HepG2 (cell line): ENCODE data around the gene RETREG2. TPM values are rescaled to one million over a fixed set of nuclear protein-coding genes. Genes with fewer than 3 reads are reported as not detected.

Experiments
- BHLHE40 ChIP-seq: IDR thresholded peaks from 2 replicates; pipeline ENCODE4 v1.6.1; 2011; ENCODE audit warnings: low read length, improper control_type of control experiment
- ELF4 ChIP-seq: sonication (generic); formaldehyde crosslinking; IDR thresholded peaks from 2 replicates; pipeline ENCODE4 v1.5.0; 2020; ENCODE audit warnings: missing genetic modification reagents, mild to moderate bottlenecking, moderate library complexity, borderline replicate concordance
- ESRRA ChIP-seq: sonication (generic); formaldehyde crosslinking; IDR thresholded peaks from 2 replicates; pipeline ENCODE4 v1.5.1; 2020; ENCODE audit warnings: mild to moderate bottlenecking, low read depth, missing genetic modification reagents
- GATA4 ChIP-seq: sonication (generic); IDR thresholded peaks from 2 replicates; pipeline ENCODE4 v1.6.1; 2016; ENCODE audit warnings: antibody characterized with exemption, low read depth, borderline replicate concordance
- NFKBIZ ChIP-seq: IDR thresholded peaks from 2 replicates; pipeline ENCODE4 v1.6.1; 2018; ENCODE audit warnings: missing genetic modification reagents, missing compliant biosample characterization
- NKX3-1 ChIP-seq: sonication (generic); formaldehyde crosslinking; IDR thresholded peaks from 2 replicates; pipeline ENCODE4 v1.5.0; 2020; ENCODE audit warnings: missing genetic modification reagents
- NR3C1 ChIP-seq: sonication (generic); formaldehyde crosslinking; IDR thresholded peaks from 2 replicates; pipeline ENCODE4 v1.4.0; 2020; ENCODE audit warnings: missing genetic modification reagents
- REST ChIP-seq, 2 experiments: IDR thresholded peaks; 2 replicates each; pipeline ENCODE4 v1.6.1; 2011 to 2012; ENCODE audit warnings: low read length in 2 of 2, borderline replicate concordance in 1 of 2, low read depth in 1 of 2, mild to moderate bottlenecking in 1 of 2, moderate library complexity in 1 of 2
- RXRB ChIP-seq: IDR thresholded peaks from 2 replicates; pipeline ENCODE4 v1.6.1; 2016; ENCODE audit warnings: borderline replicate concordance, missing genetic modification reagents, missing compliant biosample characterization
- TAF15 ChIP-seq: fragments of 200-400 bp; formaldehyde crosslinking; IDR thresholded peaks from one replicate; pipeline ENCODE4 v1.6.1; 2018; ENCODE audit warnings: mild to moderate bottlenecking, low read depth, low read length; ENCODE audit not compliant: poor library complexity, severe bottlenecking
- U2AF1 ChIP-seq: fragments of 200-400 bp; formaldehyde crosslinking; optimal IDR thresholded peaks from 2 replicates; pipeline ENCODE3; 2017; ENCODE audit warnings: mild to moderate bottlenecking, low read depth, low read length
- ZFP90 ChIP-seq: sonication (generic); formaldehyde crosslinking; IDR thresholded peaks from 2 replicates; pipeline ENCODE4 v1.8.0; 2022; ENCODE audit warnings: missing genetic modification reagents, mild to moderate bottlenecking, inconsistent platforms, borderline replicate concordance
- ZNF253 ChIP-seq: sonication (generic); formaldehyde crosslinking; IDR thresholded peaks from 2 replicates; pipeline ENCODE4 v1.8.0; 2022; ENCODE audit warnings: mild to moderate bottlenecking, missing genetic modification reagents, borderline replicate concordance
- ZNF329 ChIP-seq: sonication (generic); formaldehyde crosslinking; IDR thresholded peaks from 2 replicates; pipeline ENCODE4 v1.9.0; 2021; ENCODE audit warnings: low read depth, mild to moderate bottlenecking, missing genetic modification reagents
- polyA plus RNA-seq, 8 experiments: library from polyadenylated mRNA; depleted of rRNA in 3 of 8; stranded (reverse) in 7 of 8; unstranded in 1 of 8; fragments of >200 nt; fragmentation: Illumina TruSeq in 4 of 8; extraction: Trizol in 4 of 8; gene quantifications; 2 replicates each; pipeline versions ENCODE4 v1.2.1 to v1.2.3, GENCODE V29; 2011 to 2016; ENCODE audit warnings: low read depth in 4 of 8, missing spikeins in 1 of 8, mixed read lengths in 1 of 8; ENCODE audit not compliant: insufficient read depth in 1 of 8
- total RNA-seq, 5 experiments: library from RNA; depleted of rRNA; stranded (reverse); fragments of >200 nt; fragmentation: Illumina TruSeq; extraction: Trizol; gene quantifications; 2 replicates each; pipeline ENCODE4 v1.2.3, GENCODE V29; 2016; ENCODE audit warnings: low read depth in 1 of 5
- TF ChIP-seq, protein P1 (sequence below): IDR thresholded peaks from 2 replicates; pipeline ENCODE4 v1.4.0; 2020; ENCODE audit warnings: mild to moderate bottlenecking, missing genetic modification reagents
- TF ChIP-seq, protein P2 (sequence below): sonication (generic); formaldehyde crosslinking; IDR thresholded peaks from 2 replicates; pipeline ENCODE4 v1.5.1; 2020; ENCODE audit warnings: mild to moderate bottlenecking, missing genetic modification reagents, moderate library complexity

RETREG2 gene
- total and polyA plus RNA-seq, 2 of the 13 experiments (the other 11 are each of a cell fraction or from before 2014, with no cell fraction given): 86.0 to 134 TPM

DNA sequence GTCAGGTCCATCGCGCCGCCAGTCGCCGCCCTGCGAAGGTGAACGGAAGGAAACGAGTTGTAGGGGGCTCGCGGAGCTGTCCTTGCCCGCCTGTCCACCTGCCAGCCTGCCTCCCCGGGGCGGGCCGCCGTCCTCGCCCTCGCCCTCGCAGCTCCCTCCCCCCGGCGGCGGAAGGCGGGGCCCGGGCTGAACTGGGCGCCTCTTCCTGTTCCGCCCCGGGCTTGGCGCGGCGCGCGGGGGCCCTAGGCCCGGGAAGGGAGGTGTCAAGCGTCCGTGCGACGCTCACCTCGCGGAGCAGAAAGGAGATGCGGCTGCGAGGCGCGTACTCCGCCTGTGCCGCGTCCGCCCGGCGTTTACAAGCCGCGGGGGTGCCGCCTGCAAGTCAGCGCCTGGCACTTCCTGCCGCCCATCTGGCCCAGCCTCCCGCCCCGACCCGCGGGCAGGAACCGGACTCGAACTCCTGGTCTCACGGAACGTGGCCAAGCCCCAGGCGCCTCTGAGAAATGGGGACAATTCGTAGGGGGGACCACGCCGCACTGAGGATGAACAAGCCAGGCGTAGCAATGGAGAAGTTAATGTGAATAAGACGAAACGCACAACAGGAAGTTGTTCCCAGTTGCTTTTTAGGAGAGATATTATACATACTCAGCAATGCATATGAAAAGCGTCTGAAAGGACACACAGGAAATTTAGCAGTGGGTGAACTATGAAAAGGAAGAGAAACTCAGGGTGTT, 1.1 kb upstream of the RETREG2 start, which contains the start of gene CNPPD1 (continued):
- TF ChIP-seq ELF4 (CRISPR knock-in tag): peak; percentile 96
- no peak for TF ChIP-seq NR3C1 (CRISPR knock-in tag)
- TF ChIP-seq TAF15: peak; percentile 68
- peak; percentile 69; the same call in 1 of the 2 replicates for TF ChIP-seq NKX3-1 (CRISPR knock-in tag)
- TF ChIP-seq ZNF253: peak; percentile 90; the same call in 1 of the 2 replicates
- TF ChIP-seq RXRB (CRISPR knock-in tag): peak; percentile 71; the same call in 1 of the 2 replicates
- TF ChIP-seq ESRRA (CRISPR knock-in tag): no peak; the same call in none of the 2 replicates
- no peak for TF ChIP-seq NFKBIZ
- TF ChIP-seq U2AF1: peak; percentile 45
- TF ChIP-seq, protein P1, sequence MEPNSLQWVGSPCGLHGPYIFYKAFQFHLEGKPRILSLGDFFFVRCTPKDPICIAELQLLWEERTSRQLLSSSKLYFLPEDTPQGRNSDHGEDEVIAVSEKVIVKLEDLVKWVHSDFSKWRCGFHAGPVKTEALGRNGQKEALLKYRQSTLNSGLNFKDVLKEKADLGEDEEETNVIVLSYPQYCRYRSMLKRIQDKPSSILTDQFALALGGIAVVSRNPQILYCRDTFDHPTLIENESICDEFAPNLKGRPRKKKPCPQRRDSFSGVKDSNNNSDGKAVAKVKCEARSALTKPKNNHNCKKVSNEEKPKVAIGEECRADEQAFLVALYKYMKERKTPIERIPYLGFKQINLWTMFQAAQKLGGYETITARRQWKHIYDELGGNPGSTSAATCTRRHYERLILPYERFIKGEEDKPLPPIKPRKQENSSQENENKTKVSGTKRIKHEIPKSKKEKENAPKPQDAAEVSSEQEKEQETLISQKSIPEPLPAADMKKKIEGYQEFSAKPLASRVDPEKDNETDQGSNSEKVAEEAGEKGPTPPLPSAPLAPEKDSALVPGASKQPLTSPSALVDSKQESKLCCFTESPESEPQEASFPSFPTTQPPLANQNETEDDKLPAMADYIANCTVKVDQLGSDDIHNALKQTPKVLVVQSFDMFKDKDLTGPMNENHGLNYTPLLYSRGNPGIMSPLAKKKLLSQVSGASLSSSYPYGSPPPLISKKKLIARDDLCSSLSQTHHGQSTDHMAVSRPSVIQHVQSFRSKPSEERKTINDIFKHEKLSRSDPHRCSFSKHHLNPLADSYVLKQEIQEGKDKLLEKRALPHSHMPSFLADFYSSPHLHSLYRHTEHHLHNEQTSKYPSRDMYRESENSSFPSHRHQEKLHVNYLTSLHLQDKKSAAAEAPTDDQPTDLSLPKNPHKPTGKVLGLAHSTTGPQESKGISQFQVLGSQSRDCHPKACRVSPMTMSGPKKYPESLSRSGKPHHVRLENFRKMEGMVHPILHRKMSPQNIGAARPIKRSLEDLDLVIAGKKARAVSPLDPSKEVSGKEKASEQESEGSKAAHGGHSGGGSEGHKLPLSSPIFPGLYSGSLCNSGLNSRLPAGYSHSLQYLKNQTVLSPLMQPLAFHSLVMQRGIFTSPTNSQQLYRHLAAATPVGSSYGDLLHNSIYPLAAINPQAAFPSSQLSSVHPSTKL: peak; percentile 73; the same call in 1 of the 2 replicates
- TF ChIP-seq ZNF329: peak; percentile 92
- peak in 1 of 2 experiments; percentile 71; a peak in 1 of 4 replicates for TF ChIP-seq REST (IDR thresholded peaks at IDR 0.05; ENCODE audit: borderline replicate concordance in 1 of 2, low read depth in 1 of 2, low read length in 2 of 2)
- peak; percentile 60; the same call in 1 of the 2 replicates for TF ChIP-seq BHLHE40
- peak; percentile 94 for TF ChIP-seq ZFP90 (CRISPR knock-in tag)
- peak; percentile 80; the same call in 1 of the 2 replicates for TF ChIP-seq GATA4
- TF ChIP-seq, protein P2, sequence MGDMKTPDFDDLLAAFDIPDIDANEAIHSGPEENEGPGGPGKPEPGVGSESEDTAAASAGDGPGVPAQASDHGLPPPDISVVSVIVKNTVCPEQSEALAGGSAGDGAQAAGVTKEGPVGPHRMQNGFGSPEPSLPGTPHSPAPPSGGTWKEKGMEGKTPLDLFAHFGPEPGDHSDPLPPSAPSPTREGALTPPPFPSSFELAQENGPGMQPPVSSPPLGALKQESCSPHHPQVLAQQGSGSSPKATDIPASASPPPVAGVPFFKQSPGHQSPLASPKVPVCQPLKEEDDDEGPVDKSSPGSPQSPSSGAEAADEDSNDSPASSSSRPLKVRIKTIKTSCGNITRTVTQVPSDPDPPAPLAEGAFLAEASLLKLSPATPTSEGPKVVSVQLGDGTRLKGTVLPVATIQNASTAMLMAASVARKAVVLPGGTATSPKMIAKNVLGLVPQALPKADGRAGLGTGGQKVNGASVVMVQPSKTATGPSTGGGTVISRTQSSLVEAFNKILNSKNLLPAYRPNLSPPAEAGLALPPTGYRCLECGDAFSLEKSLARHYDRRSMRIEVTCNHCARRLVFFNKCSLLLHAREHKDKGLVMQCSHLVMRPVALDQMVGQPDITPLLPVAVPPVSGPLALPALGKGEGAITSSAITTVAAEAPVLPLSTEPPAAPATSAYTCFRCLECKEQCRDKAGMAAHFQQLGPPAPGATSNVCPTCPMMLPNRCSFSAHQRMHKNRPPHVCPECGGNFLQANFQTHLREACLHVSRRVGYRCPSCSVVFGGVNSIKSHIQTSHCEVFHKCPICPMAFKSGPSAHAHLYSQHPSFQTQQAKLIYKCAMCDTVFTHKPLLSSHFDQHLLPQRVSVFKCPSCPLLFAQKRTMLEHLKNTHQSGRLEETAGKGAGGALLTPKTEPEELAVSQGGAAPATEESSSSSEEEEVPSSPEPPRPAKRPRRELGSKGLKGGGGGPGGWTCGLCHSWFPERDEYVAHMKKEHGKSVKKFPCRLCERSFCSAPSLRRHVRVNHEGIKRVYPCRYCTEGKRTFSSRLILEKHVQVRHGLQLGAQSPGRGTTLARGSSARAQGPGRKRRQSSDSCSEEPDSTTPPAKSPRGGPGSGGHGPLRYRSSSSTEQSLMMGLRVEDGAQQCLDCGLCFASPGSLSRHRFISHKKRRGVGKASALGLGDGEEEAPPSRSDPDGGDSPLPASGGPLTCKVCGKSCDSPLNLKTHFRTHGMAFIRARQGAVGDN (CRISPR knock-in tag): peak; percentile 99
